Fibroblast of lung (primary cell): Measurements from ENCODE around the gene VWF.

Source experiments
- CTCF ChIP-seq, 2 donors: IDR thresholded peaks in 1 of 2; conservative IDR thresholded peaks in 1 of 2; 1 replicate in 1 of 2; 2 replicates in 1 of 2; pipeline ENCODE4 v1.5.1; 2011 to 2012; ENCODE audit warnings: low read length in 2 of 2, control low read depth in 1 of 2, inconsistent platforms in 1 of 2, low read depth in 1 of 2, mild to moderate bottlenecking in 1 of 2
- EZH2 ChIP-seq: IDR thresholded peaks from 2 replicates; pipeline ENCODE4 v1.5.1; 2012; ENCODE audit warnings: low read length, control low read depth, mild to moderate bottlenecking; ENCODE audit errors: missing control alignments

- no peak for TF ChIP-seq CTCF (conservative IDR thresholded peaks at IDR 0.05 in 1 of 2, IDR thresholded peaks at IDR 0.05 in 1 of 2; ENCODE audit: low read depth in 1 of 2, low read length in 2 of 2)
- no peak for TF ChIP-seq EZH2
Observed at GRCh38 chr12:5941907-5942306, 182.6 kb downstream of the VWF start.
